Nucleus accumbens (tissue), 56 donors: ENCODE results near the gene SATB2.

Source experiments
- DNase-seq, 56 donors: peaks; one replicate each; lab custom pipeline; 2025; lab: John Stamatoyannopoulos, UW

The SATB2 gene

DNA sequence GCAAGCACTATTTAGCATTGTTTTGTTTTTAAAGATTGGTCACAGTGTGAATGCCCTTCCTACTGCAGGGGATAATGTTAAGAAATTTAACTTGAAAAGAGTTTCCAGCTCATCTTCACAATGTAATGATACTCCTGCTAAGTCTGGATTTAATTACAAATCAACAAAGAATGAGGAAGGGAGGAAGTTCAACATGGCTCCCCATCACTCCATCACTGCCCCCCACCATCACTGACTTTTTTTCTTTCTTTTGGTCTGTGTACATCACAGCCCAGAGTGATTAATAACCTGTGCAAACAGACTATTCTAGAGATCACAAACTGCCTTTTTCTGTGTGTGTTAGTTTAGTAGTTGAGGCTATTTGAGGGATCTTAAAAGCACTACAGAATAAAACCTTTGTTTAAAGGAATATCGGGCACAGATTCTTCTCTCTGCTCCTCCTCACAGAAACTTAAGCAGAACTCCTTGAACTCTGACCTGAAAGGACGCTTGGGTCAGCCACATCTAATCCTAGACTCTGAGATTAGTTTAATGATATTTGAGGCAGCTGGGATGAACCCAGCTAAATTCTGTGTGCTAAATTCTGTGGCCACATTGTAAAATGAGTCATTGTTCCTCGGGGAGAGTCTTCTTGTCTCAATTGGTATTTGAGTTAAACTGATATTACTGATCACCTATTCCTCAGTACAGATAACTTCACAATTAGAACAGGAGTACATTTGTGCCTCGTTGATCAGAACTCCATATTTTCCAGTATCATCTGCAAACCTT is 47.8 kb downstream of the SATB2 start:
- DNase-seq: no peak

DNA sequence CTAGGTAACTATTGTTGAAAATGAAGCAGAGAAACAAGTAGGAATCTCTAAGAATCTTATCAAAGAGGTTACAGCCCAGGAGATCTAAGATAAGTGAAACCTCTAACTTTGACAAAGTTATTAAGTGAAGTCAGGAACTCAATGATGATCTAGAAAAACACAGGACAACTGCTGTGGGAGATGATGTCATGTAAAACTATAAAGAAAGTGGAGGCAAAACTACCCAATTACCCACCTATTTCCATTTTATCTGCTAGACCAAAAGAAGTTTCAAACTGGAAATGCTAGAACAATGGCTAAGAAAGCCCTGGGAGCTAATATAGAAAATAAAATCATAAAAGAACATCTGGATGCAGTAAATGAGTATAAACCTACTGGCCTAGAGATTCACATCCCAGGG is 50.3 kb downstream of the SATB2 start:
- DNase-seq: no peak

DNA sequence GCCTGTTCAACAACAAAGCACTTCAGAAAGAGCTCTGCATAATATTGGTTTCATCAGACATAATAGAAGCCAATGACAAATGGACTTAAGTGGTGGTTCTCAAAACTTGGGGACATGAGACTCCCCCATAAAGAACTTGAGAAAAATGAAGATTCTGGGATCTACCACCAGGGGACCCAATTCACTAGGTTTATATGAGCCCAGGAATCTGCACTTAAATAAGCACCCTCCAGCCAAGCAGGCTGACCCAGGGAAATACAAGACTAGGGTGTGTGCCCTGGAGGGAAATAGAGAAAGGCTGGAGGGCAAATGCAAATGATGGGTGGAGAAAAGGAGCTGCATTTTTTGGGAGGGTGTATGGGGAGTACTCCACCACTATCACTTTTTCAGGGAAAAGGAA is 52.5 kb downstream of the SATB2 start:
- DNase-seq: no peak

DNA sequence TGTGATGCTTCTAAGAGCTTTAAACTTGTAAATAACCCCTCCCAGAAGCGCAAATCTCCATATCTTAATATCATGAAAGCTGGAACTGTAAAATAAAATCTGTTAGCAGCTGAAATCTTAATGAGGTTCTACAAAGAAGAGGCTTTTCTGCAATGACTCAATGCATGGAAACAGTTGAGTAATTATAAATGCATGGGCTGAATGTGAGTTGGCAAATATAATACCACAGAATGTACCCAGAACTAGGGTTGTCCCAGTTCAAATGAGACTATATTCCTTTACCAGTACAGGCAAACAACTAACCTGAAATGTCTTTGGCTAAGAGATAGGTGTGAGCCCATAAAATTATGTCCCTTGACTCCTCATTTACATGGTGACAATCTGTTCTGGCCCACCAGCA is 52.9 kb downstream of the SATB2 start:
- DNase-seq: no peak

DNA sequence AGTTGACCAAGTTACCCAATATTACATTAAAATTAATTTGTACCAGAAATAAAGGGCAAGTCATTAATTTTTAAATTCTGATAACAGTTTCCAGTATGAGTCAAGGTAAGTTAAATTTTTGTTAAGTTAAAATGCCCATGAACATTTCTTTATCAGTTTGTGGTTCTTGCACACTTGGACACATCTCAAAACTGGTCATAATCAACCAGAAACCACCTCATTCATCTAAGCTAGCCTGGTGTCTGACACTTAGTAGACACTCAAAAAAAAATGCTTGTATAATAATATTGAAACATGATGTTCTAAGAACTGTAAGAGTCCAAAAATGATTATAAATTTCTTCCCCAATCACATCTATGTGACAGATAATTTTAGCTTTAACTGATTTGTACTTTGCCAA is 62.4 kb downstream of the SATB2 start:
- no peak for DNase-seq

DNA sequence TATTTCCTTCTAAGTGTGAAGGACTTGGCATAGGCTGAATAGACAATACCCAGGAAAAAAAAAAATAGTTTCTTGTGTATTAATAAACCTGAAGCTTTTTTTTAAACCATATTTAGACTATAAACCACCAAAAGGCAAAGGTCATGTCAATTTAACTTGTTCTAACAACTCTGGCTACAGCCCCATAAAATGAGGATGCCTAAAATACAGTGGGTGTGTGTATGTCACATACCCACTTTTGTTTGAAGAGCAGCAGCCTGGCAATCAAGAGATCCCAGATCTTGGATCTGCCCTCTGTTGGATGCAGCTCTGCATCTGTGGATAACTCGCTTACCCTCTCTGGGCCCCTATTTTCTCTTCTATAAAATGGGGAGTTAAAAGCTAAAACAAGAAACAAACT is 65.4 kb downstream of the SATB2 start:
- no peak for DNase-seq

DNA sequence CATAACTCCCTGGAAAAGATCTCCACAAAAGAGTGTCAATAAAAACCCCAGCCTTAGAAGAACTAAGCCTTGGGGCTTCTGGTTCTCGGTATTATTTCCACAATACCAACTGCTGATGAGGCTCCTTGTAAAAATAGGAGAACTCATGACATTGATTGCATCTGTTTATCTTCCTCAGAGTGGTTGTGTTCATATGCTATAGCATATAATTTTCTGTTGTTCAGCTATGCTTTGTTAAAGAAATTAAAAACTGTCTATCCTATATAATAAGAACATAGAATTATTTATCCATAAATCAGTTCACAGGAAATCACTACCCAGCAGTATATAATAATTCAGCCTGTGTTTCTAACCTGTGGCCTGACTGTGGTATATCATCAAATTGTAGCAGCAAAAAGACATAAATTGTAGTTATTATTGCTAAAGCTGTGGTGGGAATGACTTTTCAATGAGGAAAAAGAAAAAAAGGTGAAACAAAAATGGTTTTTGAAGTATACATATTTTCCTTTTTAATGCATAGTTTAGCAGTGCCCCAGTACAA is 68.9 kb downstream of the SATB2 start:
- DNase-seq: no peak

DNA sequence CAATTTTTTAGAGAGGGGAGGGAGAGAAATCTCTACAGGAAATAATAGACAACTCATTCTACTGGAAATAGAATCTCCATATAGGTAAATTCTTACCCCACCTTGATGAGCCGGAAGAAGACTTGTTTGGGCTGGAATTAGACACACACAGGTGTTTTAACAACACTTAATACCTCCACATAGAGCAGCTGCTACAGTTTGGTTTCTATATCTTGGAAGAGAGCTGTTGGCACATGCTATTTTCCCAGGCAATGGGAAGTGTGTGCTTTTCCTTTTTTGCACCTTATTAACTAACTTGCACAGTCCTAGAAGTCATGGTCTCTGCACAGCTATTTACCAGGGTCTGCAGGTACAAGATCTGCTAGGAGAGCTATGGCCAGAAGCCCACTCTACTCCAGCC is 73.7 kb downstream of the SATB2 start:
- DNase-seq: no peak

DNA sequence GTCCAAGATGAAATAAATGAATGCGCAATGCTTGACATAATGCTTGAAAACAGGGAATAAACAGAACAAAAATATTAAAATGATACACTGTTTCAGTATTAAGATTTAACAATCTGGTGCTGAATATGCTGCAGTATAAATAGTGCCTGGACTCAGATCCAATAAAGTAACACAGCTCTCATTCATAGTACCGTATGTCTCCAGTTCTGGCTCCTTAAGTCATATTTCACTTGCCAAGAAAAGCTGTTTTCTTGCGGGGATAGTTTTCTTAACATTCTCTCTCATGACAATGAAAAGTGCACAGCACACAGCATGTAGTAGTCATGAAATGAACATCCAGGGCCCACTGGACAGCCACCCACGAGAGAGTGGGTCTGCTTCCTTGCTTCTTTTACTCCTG is 74.7 kb downstream of the SATB2 start:
- DNase-seq: no peak

DNA sequence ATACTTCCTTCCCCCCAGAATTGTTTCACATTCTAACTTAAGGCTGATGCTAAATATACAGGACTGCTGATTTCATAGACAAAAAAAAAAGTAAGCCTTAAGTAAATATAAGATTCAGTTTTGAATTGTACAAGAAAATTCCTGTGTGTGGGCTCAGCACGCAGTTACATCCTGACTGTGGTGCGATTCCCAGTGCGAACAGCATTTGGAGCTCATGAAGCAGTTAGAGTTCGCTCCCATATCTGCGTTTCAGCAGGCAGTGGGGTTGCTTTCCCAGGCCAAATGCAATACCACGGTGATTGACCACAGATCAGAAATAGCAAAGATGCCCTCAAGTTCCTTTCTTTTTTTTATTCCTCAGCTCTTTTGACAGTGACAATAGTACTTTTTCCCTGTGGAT is 75.6 kb downstream of the SATB2 start:
- no peak for DNase-seq

DNA sequence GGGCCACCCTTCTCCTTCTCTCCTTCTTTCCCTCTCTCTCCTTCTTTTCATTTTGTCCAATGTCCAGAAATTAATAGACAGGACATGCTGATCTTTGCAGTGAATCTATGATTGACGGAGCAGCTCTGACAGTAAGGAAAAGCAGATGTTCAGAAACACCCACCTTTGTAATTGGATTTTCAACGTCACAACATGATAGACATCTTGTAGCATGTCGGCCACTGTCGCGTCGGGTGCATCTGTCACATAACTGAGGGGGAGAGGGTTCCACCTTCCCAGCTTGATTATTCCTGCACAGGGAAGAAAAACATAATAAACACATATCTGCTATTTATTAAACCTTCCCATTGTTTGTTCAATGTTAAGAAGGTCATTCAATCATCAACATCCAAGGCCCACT is 76.2 kb downstream of the SATB2 start:
- DNase-seq: no peak

DNA sequence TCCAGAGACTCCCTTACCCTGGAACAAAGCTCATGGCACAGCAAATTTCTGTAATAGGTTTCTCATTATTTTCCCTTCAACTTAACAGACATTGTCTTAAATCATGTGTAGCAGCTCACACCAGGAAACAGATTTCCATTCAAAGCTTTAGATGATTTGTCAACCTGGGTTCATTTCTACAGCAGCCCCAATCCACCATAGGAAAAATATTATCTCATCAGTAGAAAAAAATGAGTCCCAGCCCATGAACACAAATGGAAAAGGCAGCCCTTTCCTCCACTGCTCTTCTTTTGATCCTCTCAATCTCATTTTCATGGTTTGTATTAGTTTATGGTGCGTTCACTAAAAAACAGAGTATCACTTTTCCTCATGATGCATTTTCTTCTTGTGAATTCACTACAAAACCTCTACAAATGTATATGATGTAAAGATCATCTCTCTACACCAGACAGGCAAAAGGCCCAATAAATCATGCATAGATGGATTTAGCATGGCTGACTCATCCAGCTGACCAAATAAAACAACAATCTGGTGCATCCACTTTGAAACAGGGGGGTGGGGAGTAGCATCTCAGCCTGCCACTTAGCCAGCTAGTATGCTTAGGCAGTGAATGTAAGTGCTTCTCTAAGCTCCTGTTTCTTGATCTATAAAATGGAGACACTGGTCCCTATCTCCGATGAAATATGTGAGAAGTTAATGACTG is 78.6 kb downstream of the SATB2 start:
- DNase-seq: no peak

DNA sequence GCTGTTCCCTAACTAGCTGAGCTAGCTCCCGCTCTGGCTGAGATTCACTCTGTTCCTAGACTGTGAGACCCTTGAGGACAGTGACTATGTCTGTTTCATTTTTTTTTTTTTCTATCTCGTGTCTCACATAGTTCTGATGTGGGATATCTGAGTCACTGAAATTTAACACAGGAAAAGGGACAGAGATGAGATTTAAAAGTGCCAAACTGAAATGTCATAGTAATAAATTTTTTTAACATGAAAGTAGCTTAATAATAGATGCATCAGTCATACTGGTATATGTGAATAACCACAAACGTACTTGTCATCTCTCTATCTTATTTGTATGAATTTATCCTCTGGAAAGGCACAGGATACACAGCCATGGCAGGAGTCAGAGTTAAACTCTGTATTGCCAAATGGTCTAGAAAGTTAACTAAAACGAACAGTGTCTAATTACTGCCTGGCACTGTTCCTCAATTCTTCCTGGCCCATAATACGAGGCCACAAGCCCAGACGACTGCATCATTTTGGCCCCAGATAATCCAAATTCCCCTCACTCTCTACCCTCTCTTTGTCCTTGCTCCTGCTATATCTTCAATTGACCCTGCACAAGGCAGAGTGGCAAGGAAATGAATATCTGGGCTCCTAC is 87.5 kb downstream of the SATB2 start:
- no peak for DNase-seq

DNA sequence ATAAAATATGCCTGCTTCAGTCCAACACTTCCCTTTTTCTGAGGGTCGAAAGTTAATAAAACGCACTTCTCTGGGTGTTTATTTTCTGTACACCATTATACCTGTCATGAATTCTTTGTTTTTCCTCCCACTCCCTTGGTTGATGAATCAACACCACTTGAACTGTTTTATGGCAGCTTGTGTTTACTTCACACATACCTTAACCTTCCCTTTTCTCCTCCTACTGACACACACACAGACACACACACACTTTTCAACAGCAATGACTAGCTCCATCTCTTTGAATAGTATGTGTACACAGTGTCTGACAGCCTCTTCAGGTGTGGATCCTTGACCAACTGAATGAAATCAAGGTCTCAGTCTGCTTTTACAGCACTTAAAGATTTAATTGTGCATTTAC is 91.3 kb downstream of the SATB2 start:
- no peak for DNase-seq

DNA sequence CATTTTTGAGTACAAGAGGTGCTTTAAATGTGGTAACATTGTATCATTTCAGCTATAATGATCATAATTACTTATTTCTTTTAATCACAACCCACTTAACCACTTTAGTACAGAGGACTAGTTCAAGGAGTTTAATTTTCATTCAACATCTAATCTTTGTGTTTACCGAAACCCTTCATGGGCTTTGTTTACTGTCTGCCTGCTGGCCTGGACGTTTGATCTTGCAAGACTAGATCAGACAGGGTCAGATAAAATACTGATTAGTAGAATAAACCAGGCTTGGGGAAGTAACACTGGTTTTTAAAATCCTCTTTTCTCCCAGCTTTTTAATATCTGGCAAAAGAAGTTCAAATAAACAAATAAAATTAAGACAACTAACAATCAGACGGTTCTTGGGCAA is 93.6 kb downstream of the SATB2 start:
- DNase-seq: no peak

DNA sequence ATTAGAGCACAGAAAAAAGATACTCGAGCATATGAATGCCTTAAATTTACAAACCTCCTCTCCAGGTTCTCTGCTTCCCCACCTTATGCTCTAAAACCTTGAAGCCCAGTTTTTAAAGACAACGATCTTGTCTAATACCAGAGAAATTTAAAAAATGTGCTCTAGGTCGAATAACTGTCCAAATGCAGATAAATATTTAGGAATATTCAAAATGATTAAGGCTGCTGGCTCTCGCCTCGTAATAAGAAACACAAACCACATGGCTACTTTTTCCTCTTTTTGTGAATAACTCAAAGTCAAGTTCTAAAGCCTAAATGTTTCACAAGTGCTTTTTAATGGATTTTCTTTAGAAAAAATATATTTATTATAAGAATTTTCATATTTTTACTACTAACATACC is 101.3 kb downstream of the SATB2 start:
- DNase-seq: no peak

DNA sequence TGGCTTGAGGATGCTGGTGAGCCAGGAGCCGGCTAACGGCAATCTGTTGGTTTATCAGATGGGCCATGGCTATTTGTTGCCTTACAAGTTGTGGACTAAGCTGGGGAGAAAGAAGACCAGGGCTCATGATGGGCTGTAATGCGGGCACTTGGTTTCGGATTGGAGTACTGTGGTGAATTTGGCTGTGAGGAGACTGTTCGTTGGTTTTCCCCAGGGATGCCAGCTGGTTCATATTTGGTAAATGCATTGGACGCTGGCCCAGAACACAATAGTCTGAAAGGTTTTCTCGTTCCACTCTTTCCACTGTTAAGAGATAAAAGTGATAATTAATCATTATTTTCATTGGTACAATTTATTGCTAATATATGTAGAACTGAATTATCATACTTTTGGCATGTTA is 108.9 kb downstream of the SATB2 start:
- DNase-seq: no peak

DNA sequence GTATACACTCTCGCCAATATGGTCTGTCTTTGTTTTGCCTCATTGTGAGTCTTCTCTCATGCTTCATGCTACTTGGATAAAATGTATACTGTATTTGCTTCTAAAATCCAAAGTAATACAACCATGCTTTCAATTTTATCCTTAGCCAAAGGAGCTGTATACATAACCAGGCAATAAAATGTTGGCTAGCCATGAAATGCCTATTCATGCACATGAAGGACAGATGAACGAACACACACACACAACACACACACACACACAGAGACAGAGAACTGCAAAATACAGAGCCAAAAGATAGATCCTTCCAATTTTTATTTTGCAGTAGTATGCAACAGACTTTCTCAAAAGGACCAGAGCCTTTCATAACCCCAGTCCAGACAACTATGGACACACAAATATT is 113.7 kb downstream of the SATB2 start:
- DNase-seq: no peak

DNA sequence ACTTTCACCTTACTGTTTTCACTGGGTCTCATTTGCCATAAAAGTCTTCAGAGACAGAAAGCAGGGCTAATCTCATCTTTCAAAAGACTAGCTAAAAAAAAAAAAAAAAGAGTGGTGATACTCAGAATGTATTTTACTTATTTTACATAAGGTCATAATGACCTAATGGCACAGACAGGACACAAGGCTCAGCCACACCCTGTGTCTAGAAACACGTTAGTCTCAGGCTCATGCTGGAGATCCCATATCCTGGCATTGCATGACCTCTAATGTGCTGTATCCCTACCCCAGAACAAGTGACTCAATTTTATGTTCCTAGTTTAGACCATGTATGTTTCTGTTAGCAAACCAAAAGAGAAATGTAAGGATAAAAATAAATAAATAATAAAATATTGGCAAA is 115.4 kb downstream of the SATB2 start:
- DNase-seq: no peak

DNA sequence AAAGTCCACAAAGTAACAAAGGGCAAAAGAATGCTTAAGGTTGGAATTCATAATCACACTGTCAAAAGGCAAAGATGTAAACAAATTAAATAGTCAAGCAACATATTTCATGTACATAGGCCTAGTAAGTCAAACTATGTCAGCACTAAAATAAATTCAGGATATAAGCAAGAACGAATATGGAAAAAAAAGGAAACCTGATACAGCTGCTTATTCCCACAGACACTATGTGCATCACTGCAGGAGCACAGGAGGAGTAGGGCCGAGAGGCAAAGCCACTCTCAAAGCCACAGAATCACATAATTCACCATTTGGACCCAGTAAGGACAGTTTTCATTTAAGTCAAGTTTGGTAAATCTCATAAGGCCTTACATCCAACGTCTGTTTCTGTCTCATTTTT is 116.6 kb downstream of the SATB2 start:
- DNase-seq: no peak

DNA sequence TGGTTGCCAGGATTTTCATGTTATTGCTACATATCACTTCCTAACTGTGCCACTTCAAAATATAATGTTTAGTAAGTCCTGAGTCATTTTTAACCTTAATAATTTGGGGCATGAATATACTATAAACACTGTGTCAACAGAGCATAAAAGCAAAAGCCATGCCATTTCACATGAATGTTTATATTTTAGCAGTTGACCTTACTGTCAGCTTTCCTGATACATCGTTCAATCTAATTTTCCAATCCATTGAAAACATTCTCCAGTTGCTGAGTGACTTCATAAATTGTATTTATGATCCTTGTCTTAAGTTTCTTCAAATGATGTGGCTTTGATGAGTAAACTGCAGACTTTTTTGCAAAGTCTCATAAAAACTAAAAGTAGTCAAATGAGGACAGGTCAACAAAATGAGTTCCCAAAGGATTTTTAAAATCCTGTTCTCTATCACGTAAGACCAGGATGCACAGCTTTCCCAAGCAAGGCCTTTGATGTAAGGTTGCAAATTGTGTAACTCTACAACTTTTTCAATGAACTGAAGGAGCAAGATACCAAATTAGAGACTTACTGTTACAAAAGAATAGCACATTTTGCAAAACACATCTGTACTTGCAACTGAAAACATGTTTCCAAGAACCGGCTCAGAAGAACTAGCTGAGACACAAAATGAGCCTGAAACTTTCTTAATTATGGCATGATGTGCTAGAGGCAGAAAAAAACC is 117.7 kb downstream of the SATB2 start:
- no peak for DNase-seq
